ENCODE measurements around the gene AJAP1. TPM values are rescaled to one million over a fixed set of nuclear protein-coding genes. Genes with fewer than 3 reads are reported as not detected.

The AJAP1 gene
- total RNA-seq, 4 donors from 2014 or later: 0.12 to 0.81 (median 0.32) TPM

GRCh38 chr1:4678066-4678717 lies 23.8 kb downstream of the AJAP1 start:
- H3K4me3 ChIP-seq: no peak overlapping the region
- no peak for ATAC-seq
- 80 to 83% methylated on average over 2 to 3 of the region's 3 CpGs for whole genome bisulfite sequencing, 2 donors (ENCODE audit: low coverage in 1 of 2)
- H3K9me3 ChIP-seq: peaks cover 0 to 43% (median 0%) of the 10 kb centered on the region in 3 donors
- TF ChIP-seq POLR2A (IDR thresholded peaks at IDR 0.05) (no peak), POLR2AphosphoS5 (IDR thresholded peaks at IDR 0.05) (no peak), CTCF (IDR thresholded peaks at IDR 0.05) (no peak), EP300 (IDR thresholded peaks at IDR 0.05) (no peak)
- H3K27ac ChIP-seq: no peak overlapping the region
- peaks cover 68% of the 10 kb centered on the region for H3K27me3 ChIP-seq
- no peaks in the 10 kb centered on the region for H3K4me1 ChIP-seq
- H3K36me3 ChIP-seq: no peaks in the 10 kb centered on the region

- Histone ChIP-seq H3K27ac (no peak overlapping the region), H3K9me3 (peaks cover 0 to 39% (median 0%) of the 10 kb centered on the region in 3 donors), H3K4me1 (no peaks in the 10 kb centered on the region), H3K4me3 (no peak overlapping the region), H3K27me3 (peaks cover 71% of the 10 kb centered on the region), H3K36me3 (no peaks in the 10 kb centered on the region)
- no peak for ATAC-seq
- 23 to 53% methylated on average over 4 to 6 of the region's 9 CpGs for WGBS, 2 donors (ENCODE audit: low coverage in 1 of 2)
- TF ChIP-seq POLR2A (IDR thresholded peaks at IDR 0.05) (no peak), EP300 (IDR thresholded peaks at IDR 0.05) (no peak), CTCF (IDR thresholded peaks at IDR 0.05) (no peak), POLR2AphosphoS5 (IDR thresholded peaks at IDR 0.05) (no peak)
Observed at GRCh38 chr1:4681026-4681425, 26.6 kb downstream of the AJAP1 start.

- no peak overlapping the region for H3K4me3 ChIP-seq
- no peaks in the 10 kb centered on the region for H3K4me1 ChIP-seq
- no peak overlapping the region for H3K27ac ChIP-seq
- H3K9me3 ChIP-seq: peaks cover 0 to 38% (median 0%) of the 10 kb centered on the region in 3 donors
- 83% methylated on average over 1 of the region's 2 CpGs; no CpG with 5 or more reads in 1 of the 2 donors for WGBS, 2 donors (ENCODE audit: low coverage in 1 of 2)
- peaks cover 78% of the 10 kb centered on the region for H3K27me3 ChIP-seq
- no peak for TF ChIP-seq POLR2AphosphoS5 (IDR thresholded peaks at IDR 0.05)
- no peak for TF ChIP-seq POLR2A (IDR thresholded peaks at IDR 0.05)
- TF ChIP-seq CTCF (IDR thresholded peaks at IDR 0.05): no peak
- no peak for TF ChIP-seq EP300 (IDR thresholded peaks at IDR 0.05)
- no peaks in the 10 kb centered on the region for H3K36me3 ChIP-seq
- ATAC-seq: no peak
Observed at GRCh38 chr1:4682607-4683220, 28.3 kb downstream of the AJAP1 start.

GRCh38 chr1:4684136-4684535 lies 29.7 kb downstream of the AJAP1 start:
- Histone ChIP-seq H3K36me3 (no peaks in the 10 kb centered on the region), H3K4me3 (no peak overlapping the region), H3K27me3 (peaks cover 82% of the 10 kb centered on the region), H3K4me1 (no peaks in the 10 kb centered on the region), H3K9me3 (peaks cover 0 to 24% (median 0%) of the 10 kb centered on the region in 3 donors), H3K27ac (no peak overlapping the region)
- ATAC-seq: no peak
- WGBS, 2 donors (ENCODE audit: low coverage in 1 of 2): 55% methylated on average over 1 of the region's 8 CpGs; no CpG with 5 or more reads in 1 of the 2 donors
- no peak for TF ChIP-seq CTCF (IDR thresholded peaks at IDR 0.05)
- TF ChIP-seq POLR2A (IDR thresholded peaks at IDR 0.05): no peak
- no peak for TF ChIP-seq EP300 (IDR thresholded peaks at IDR 0.05)
- no peak for TF ChIP-seq POLR2AphosphoS5 (IDR thresholded peaks at IDR 0.05)
